NCI-H2171 treated with DMSO at 0.1 percent for 48 hours (cell line): Measurements from ENCODE around the gene SORBS2.

ENCODE experiments used
- DNase-seq: peaks from one replicate; lab custom pipeline; 2025; lab: John Stamatoyannopoulos, UW

Gene SORBS2

GRCh38 chr4:185640811-185641675 is 171.0 kb downstream of the SORBS2 start:
- peak; percentile 54 for DNase-seq

GRCh38 chr4:185638548-185639301 is 173.3 kb downstream of the SORBS2 start:
- DNase-seq = no peak

- no peak for DNase-seq
Measured at GRCh38 chr4:185638093-185638492, 173.9 kb downstream of the SORBS2 start.

- no peak for DNase-seq
Measured at GRCh38 chr4:185637163-185637875, 174.7 kb downstream of the SORBS2 start.

GRCh38 chr4:185634066-185634652 is 177.8 kb downstream of the SORBS2 start:
- no peak for DNase-seq

GRCh38 chr4:185626798-185627197 is 185.2 kb downstream of the SORBS2 start:
- DNase-seq = no peak

GRCh38 chr4:185625503-185625902 is 186.5 kb downstream of the SORBS2 start:
- DNase-seq = no peak

- DNase-seq = peak; percentile 14
Measured at GRCh38 chr4:185624259-185624589, 187.8 kb downstream of the SORBS2 start.

- no peak for DNase-seq
Measured at GRCh38 chr4:185623444-185624258, 188.3 kb downstream of the SORBS2 start.

- no peak for DNase-seq
Measured at GRCh38 chr4:185608185-185608584, 203.8 kb downstream of the SORBS2 start.

GRCh38 chr4:185602397-185602796 is 209.6 kb downstream of the SORBS2 start:
- DNase-seq = no peak

- no peak for DNase-seq
Measured at GRCh38 chr4:185600801-185601434, 211.1 kb downstream of the SORBS2 start.

- peak; percentile 1 for DNase-seq
Measured at GRCh38 chr4:185599553-185600243, 212.3 kb downstream of the SORBS2 start.

- no peak for DNase-seq
Measured at GRCh38 chr4:185598846-185599552, 213.0 kb downstream of the SORBS2 start.

GRCh38 chr4:185597532-185598188 is 214.3 kb downstream of the SORBS2 start:
- DNase-seq = peak; percentile 41

GRCh38 chr4:185592845-185593488 is 219.0 kb downstream of the SORBS2 start:
- DNase-seq = no peak

GRCh38 chr4:185592438-185592837 is 219.6 kb downstream of the SORBS2 start:
- DNase-seq = no peak

GRCh38 chr4:185591679-185592141 is 220.3 kb downstream of the SORBS2 start:
- DNase-seq = no peak
